ENCODE data around the gene FAF2. TPM values are rescaled to one million over a fixed set of nuclear protein-coding genes. Genes with fewer than 3 reads are reported as not detected.

FAF2 gene
- total RNA-seq, 2 experiments from 2014 or later: 27.5 to 30.1 TPM

DNA sequence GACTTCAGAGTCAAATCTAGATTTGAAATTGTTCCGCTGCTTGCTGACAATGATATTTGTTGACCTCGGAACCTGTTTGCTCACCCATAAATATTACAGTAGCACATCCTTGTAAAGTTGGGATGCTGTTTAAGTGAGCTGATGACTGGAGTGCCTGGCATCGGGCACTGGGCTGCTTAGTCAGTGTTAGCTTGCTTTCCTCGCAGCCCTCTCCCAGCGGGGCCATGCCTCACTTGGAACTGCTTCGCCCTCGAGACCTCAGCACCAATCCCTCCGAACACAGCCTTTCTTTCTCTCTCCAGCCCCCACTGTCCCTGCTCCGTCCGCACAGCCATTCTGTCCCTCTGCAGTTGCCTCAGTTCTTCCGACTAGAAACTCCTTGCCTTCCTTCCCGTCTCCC lies 65.6 kb downstream of the FAF2 start:
- Mint-ChIP-seq H3K9me3 (no peaks in the 10 kb centered on the region), H3K36me3 (ENCODE audit: low read depth) (peaks cover 6% of the 10 kb centered on the region), H3K4me3 (no peak overlapping the region), H3K27ac (no peak overlapping the region), H3K27me3 (no peaks in the 10 kb centered on the region), H3K4me1 (ENCODE audit: low read depth) (peaks cover 13% of the 10 kb centered on the region)
- POLR2A ChIA-PET: interaction anchor here (1.5 kb wide), 1 partner anchor 17 kb away, joined by 5 read pairs; no protein-coding TSS in a partner anchor
- DNase-seq (no peak), ATAC-seq (ENCODE audit: poor library complexity) (no peak)
- TF ChIP-seq, protein P1, sequence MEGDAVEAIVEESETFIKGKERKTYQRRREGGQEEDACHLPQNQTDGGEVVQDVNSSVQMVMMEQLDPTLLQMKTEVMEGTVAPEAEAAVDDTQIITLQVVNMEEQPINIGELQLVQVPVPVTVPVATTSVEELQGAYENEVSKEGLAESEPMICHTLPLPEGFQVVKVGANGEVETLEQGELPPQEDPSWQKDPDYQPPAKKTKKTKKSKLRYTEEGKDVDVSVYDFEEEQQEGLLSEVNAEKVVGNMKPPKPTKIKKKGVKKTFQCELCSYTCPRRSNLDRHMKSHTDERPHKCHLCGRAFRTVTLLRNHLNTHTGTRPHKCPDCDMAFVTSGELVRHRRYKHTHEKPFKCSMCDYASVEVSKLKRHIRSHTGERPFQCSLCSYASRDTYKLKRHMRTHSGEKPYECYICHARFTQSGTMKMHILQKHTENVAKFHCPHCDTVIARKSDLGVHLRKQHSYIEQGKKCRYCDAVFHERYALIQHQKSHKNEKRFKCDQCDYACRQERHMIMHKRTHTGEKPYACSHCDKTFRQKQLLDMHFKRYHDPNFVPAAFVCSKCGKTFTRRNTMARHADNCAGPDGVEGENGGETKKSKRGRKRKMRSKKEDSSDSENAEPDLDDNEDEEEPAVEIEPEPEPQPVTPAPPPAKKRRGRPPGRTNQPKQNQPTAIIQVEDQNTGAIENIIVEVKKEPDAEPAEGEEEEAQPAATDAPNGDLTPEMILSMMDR (IDR thresholded peaks at IDR 0.05): no peak
- intact Hi-C loops (cut with DNase I, micrococcal nuclease): no loop called here
- H3K4me3 ChIP-seq (ENCODE audit: low read length): no peak overlapping the region
- peaks cover 14% of the 10 kb centered on the region for H3K4me1 ChIP-seq (ENCODE audit: insufficient read depth, low read length)
- H3K36me3 ChIP-seq (ENCODE audit: insufficient read depth, low read length): peaks cover 4% of the 10 kb centered on the region
- no peaks in the 10 kb centered on the region for H3K9me3 ChIP-seq (ENCODE audit: control insufficient read depth in 1 of 2, insufficient read depth in 1 of 2, low read length in 2 of 2)
- CTCF ChIA-PET: no interaction called here
- H3K27ac ChIP-seq (ENCODE audit: low read depth in 1 of 2, low read length in 2 of 2): no peak overlapping the region
- H3K27me3 ChIP-seq (ENCODE audit: control insufficient read depth in 1 of 2, insufficient read depth in 2 of 2, low read length in 2 of 2): no peaks in the 10 kb centered on the region

GRCh38 chr5:176514244-176514950 lies 66.2 kb downstream of the FAF2 start:
- Mint-ChIP-seq H3K27me3 (no peaks in the 10 kb centered on the region), H3K9me3 (no peaks in the 10 kb centered on the region), H3K36me3 (ENCODE audit: low read depth) (no peaks in the 10 kb centered on the region), H3K27ac (no peak overlapping the region), H3K4me1 (ENCODE audit: low read depth) (peaks cover 13% of the 10 kb centered on the region), H3K4me3 (no peak overlapping the region)
- ATAC-seq (ENCODE audit: poor library complexity) (no peak), DNase-seq (no peak)
- Histone ChIP-seq H3K4me1 (ENCODE audit: insufficient read depth, low read length) (peaks cover 14% of the 10 kb centered on the region), H3K4me3 (ENCODE audit: low read length) (no peak overlapping the region), H3K27ac (ENCODE audit: low read depth in 1 of 2, low read length in 2 of 2) (no peak overlapping the region), H3K27me3 (ENCODE audit: control insufficient read depth in 1 of 2, insufficient read depth in 2 of 2, low read length in 2 of 2) (no peaks in the 10 kb centered on the region), H3K9me3 (ENCODE audit: control insufficient read depth in 1 of 2, insufficient read depth in 1 of 2, low read length in 2 of 2) (no peaks in the 10 kb centered on the region), H3K36me3 (ENCODE audit: insufficient read depth, low read length) (peaks cover 1% of the 10 kb centered on the region)
- POLR2A ChIA-PET: interaction anchor here (1.5 kb wide), 1 partner anchor 16 kb away, joined by 5 read pairs; no protein-coding TSS in a partner anchor
- CTCF ChIA-PET: no interaction called here
- intact Hi-C loops (cut with DNase I, micrococcal nuclease): no loop called here
- TF ChIP-seq, protein P1 (IDR thresholded peaks at IDR 0.05): no peak

DNA sequence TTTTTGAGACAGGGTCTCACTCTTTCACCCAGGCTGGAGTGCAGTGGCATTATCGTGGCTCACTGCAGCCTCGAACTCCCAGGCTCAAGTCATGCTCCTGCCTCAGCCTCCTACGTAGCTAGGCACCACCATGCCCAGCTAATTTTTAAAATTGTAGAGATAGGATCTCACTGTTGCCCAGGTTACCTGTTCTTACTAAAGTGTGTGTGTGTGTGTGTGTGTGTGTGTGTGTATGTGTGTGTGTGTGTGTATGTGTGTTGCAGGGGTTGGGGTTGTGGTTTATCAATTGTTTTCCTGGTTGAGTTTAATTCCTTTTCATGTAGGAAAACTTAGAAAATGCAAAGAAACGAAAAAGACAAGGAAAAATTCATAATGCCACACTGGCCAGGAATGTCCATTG lies 67.2 kb downstream of the FAF2 start:
- H3K4me3 ChIP-seq (ENCODE audit: low read length): no peak overlapping the region
- H3K4me3 Mint-ChIP-seq: no peak overlapping the region
- no peaks in the 10 kb centered on the region for H3K36me3 ChIP-seq (ENCODE audit: insufficient read depth, low read length)
- no peaks in the 10 kb centered on the region for H3K27me3 ChIP-seq (ENCODE audit: control insufficient read depth in 1 of 2, insufficient read depth in 2 of 2, low read length in 2 of 2)
- ChIA-PET CTCF (no interaction called here), POLR2A (no interaction called here)
- ATAC-seq (ENCODE audit: poor library complexity) (no peak), DNase-seq (peak in 1 of 14 experiments; percentile 25)
- H3K27me3 Mint-ChIP-seq: no peaks in the 10 kb centered on the region
- no peaks in the 10 kb centered on the region for H3K9me3 Mint-ChIP-seq
- H3K27ac ChIP-seq (ENCODE audit: low read depth in 1 of 2, low read length in 2 of 2): no peak overlapping the region
- no peak overlapping the region for H3K27ac Mint-ChIP-seq
- H3K4me1 Mint-ChIP-seq (ENCODE audit: low read depth): peaks cover 13% of the 10 kb centered on the region
- TF ChIP-seq, protein P1 (IDR thresholded peaks at IDR 0.05): no peak
- peaks cover 14% of the 10 kb centered on the region for H3K4me1 ChIP-seq (ENCODE audit: insufficient read depth, low read length)
- H3K9me3 ChIP-seq (ENCODE audit: control insufficient read depth in 1 of 2, insufficient read depth in 1 of 2, low read length in 2 of 2): no peaks in the 10 kb centered on the region
- intact Hi-C loops (cut with DNase I, micrococcal nuclease): no loop called here
- H3K36me3 Mint-ChIP-seq (ENCODE audit: low read depth): no peaks in the 10 kb centered on the region
